SK-N-SH treated with all-trans-retinoic acid at 6 μM for 48 hours (cell line): ENCODE data around the gene JAKMIP1.

Experiments
- ARNTL ChIP-seq: fragments of 450-650 bp; formaldehyde crosslinking; IDR thresholded peaks from 2 replicates; pipeline ENCODE4 v1.5.0; 2020; ENCODE audit warnings: low read depth, mild to moderate bottlenecking, moderate library complexity, borderline replicate concordance
- CSDC2 ChIP-seq: fragments of 250-450 bp; sonication (Bioruptor Pico); IDR thresholded peaks from 2 replicates; pipeline ENCODE4 v1.5.0; 2020; ENCODE audit warnings: mild to moderate bottlenecking, moderate library complexity
- ESRRG ChIP-seq: fragments of 250-450 bp; sonication (Bioruptor Pico); IDR thresholded peaks from 2 replicates; pipeline ENCODE4 v1.6.1; 2021; ENCODE audit warnings: mild to moderate bottlenecking
- PATZ1 ChIP-seq: fragments of 250-450 bp; sonication (Bioruptor Pico); IDR thresholded peaks from 2 replicates; pipeline ENCODE4 v1.8.0; 2020; ENCODE audit warnings: mild to moderate bottlenecking, moderate library complexity, borderline replicate concordance
- PPARA ChIP-seq: fragments of 250-450 bp; sonication (Bioruptor Pico); IDR thresholded peaks from 2 replicates; pipeline ENCODE4 v1.5.0; 2020; ENCODE audit warnings: mild to moderate bottlenecking, borderline replicate concordance
- RARB ChIP-seq: fragments of 250-450 bp; sonication (Bioruptor Pico); IDR thresholded peaks from 2 replicates; pipeline ENCODE4 v1.8.0; 2021; ENCODE audit warnings: mild to moderate bottlenecking, moderate library complexity
- SNAI2 ChIP-seq: fragments of 250-450 bp; sonication (Bioruptor Pico); IDR thresholded peaks from 2 replicates; pipeline ENCODE4 v1.5.0; 2020; ENCODE audit warnings: mild to moderate bottlenecking, moderate library complexity
- TOX ChIP-seq: fragments of 250-450 bp; sonication (Bioruptor Pico); IDR thresholded peaks from 2 replicates; pipeline ENCODE4 v1.8.0; 2021; ENCODE audit warnings: mild to moderate bottlenecking, moderate library complexity, borderline replicate concordance
- TSHZ2 ChIP-seq: fragments of 250-450 bp; sonication (Bioruptor Pico); IDR thresholded peaks from 2 replicates; pipeline ENCODE4 v1.5.0; 2020; ENCODE audit warnings: mild to moderate bottlenecking, moderate library complexity
- ZFP3 ChIP-seq: fragments of 250-450 bp; sonication (Bioruptor Pico); IDR thresholded peaks from 2 replicates; pipeline ENCODE4 v1.5.0; 2020; ENCODE audit warnings: mild to moderate bottlenecking, moderate library complexity
- ZFP30 ChIP-seq: fragments of 450-650 bp; formaldehyde crosslinking; IDR thresholded peaks from 2 replicates; pipeline ENCODE4 v1.5.0; 2022; ENCODE audit warnings: mild to moderate bottlenecking, moderate library complexity
- ZNF70 ChIP-seq: fragments of 450-650 bp; formaldehyde crosslinking; IDR thresholded peaks from 2 replicates; pipeline ENCODE4 v1.5.0; 2020; ENCODE audit warnings: mild to moderate bottlenecking, moderate library complexity
- ZNF8 ChIP-seq: fragments of 450-650 bp; formaldehyde crosslinking; IDR thresholded peaks from 2 replicates; pipeline ENCODE4 v1.5.0; 2020; ENCODE audit warnings: mild to moderate bottlenecking, moderate library complexity
- TF ChIP-seq, protein P1 (sequence below): fragments of 250-450 bp; sonication (Bioruptor Pico); IDR thresholded peaks from 2 replicates; pipeline ENCODE4 v1.5.1; 2020; ENCODE audit warnings: low read depth, mild to moderate bottlenecking, moderate library complexity

GRCh38 chr4:6095023-6095752, 105.2 kb downstream of the JAKMIP1 start:
- TF ChIP-seq ZFP3 (no peak), TOX (CRISPR knock-in tag) (no peak), ZFP30 (CRISPR knock-in tag) (no peak), ZNF8 (no peak), ZNF70 (no peak), ARNTL (CRISPR knock-in tag) (no peak), TSHZ2 (CRISPR knock-in tag) (no peak), CSDC2 (CRISPR knock-in tag) (no peak), PPARA (no peak), SNAI2 (no peak), RARB (CRISPR knock-in tag) (no peak), ESRRG (CRISPR knock-in tag) (no peak), PATZ1 (no peak)
- TF ChIP-seq, protein P1, sequence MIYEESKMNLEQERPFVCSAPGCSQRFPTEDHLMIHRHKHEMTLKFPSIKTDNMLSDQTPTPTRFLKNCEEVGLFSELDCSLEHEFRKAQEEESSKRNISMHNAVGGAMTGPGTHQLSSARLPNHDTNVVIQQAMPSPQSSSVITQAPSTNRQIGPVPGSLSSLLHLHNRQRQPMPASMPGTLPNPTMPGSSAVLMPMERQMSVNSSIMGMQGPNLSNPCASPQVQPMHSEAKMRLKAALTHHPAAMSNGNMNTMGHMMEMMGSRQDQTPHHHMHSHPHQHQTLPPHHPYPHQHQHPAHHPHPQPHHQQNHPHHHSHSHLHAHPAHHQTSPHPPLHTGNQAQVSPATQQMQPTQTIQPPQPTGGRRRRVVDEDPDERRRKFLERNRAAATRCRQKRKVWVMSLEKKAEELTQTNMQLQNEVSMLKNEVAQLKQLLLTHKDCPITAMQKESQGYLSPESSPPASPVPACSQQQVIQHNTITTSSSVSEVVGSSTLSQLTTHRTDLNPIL (CRISPR knock-in tag): no peak
